HG03095 (cell line): ENCODE measurements around the gene GLIPR1L2.
"Not testable (repeated sequence)": the region's sequence is repeated elsewhere in the genome, so short reads cannot be mapped to it uniquely, and the experiment has no call there.

Source experiments
- ATAC-seq: cut with Tn5 transposase; IDR thresholded peaks from one replicate; pipeline ENCODE4 v1.9.1; 2021; ENCODE audit warnings: moderate library complexity; ENCODE audit not compliant: unreplicated experiment

The GLIPR1L2 gene

DNA sequence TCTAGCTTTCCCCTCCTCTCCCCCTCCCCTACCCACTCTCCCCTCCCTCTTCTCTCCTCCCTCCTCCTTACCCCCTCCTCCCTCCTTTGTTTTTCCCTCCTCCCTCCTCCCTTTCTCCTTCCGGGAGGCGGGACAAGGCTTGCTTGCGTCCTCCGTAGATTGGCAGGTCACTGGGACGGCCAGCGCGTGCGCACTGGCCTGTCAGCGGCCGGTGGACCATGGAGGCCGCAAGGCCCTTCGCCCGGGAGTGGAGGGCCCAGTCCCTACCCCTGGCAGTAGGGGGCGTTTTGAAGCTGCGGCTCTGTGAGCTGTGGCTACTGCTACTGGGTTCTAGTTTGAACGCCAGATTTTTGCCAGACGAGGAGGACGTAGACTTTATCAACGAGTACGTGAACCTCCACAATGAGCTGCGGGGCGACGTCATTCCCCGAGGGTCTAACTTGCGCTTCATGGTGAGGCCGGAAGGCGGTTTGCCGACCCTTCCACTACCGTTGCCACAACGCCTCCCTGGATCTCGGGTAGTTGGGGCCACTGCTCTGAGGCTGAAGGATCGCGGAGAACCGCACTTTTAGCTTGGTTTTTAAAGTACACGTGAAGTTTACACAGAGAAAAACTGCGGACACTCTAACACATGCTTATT, at the start of gene GLIPR1L2:
TSS of gene GLIPR1L2 (plus strand) at position 191 of the 640 bp plus-strand sequence. CDS start at position 219, 28 bp downstream.
- ATAC-seq, result peak; percentile 96

DNA sequence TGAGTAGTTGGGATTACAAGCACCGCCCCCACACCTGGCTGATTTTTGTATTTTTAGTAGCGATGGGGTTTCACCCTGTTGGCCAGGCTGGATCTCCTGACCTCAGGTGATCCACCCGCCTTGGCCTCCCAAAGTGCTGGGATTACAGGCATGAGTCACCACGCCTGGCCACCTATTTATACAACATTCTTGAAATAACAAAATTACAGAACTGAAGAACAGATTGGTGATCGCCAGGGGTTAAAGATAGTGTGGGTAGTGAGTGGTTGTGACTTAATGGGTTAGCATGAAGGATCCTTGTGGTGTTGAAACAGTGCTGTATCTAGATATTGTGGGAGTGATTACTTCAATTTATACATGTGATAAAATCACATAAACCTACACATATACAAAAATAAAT, 49.0 kb upstream of the GLIPR1L2 start:
- no peak for ATAC-seq

DNA sequence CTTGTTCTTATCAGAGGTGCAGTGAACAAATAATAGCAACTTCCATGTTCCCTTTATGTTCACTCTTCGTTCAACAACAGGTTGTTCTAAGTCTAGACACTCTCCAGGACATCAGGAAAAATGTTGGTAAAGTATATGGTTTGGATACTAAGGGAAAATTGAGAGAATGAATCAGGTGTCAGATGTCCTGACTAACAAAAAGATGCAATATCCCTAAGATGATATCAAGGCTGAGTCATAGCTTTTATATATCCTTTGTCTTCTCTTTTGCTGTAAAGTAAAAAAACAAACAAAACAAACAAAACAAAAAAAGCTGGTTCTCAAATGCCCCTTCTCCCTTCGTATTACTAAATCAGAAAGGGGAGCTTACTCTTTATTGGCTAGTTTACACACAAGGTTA, 45.4 kb upstream of the GLIPR1L2 start:
- ATAC-seq, result no peak

- not testable (repeated sequence) for ATAC-seq
These were observed 44.7 kb upstream of the GLIPR1L2 start for GRCh38 chr12:75346215-75346614.

GRCh38 chr12:75349946-75350345, 40.9 kb upstream of the GLIPR1L2 start:
- no peak for ATAC-seq

DNA sequence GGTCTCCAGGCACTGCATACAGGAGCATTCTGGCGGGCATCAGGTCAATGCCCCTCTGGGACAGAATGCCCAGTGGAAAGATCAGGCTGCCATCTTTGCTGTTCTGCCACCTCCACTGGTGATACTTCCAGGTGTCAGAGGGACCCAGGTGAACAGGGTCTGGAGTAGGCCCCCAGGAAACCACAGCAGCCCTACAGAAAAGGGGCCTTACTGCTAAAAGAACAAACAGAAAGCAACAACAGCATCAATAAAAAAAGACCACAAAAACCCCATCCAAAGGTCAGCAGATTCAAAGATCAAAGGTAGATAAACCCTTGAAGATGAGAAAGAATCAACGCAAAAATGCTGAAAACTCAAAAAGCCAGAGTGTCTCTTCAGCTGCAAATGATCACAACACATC, 40.5 kb upstream of the GLIPR1L2 start:
- no peak for ATAC-seq

DNA sequence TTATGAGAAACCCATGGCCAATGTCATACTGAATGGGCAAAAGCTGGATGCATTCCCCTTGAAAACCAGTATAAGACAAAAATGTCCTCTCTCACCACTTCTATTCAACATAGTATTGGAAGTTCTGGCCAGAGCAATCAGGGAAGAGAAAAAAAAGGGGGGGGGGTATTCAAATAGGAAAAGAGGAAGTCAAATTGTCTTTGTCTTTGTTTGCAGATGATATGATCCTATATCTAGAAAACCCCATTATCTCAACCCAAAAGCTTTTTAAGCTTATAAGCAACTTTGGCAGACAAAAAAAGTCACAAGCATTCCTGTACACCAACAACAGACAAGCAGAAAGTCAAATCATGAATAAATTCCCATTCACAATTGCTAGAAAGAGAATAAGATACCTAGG, 36.9 kb upstream of the GLIPR1L2 start:
- ATAC-seq, result no peak

GRCh38 chr12:75360920-75361319, 30.0 kb upstream of the GLIPR1L2 start:
- ATAC-seq, result no peak

- ATAC-seq, result no peak
These were observed 29.5 kb upstream of the GLIPR1L2 start for GRCh38 chr12:75361408-75361807.

DNA sequence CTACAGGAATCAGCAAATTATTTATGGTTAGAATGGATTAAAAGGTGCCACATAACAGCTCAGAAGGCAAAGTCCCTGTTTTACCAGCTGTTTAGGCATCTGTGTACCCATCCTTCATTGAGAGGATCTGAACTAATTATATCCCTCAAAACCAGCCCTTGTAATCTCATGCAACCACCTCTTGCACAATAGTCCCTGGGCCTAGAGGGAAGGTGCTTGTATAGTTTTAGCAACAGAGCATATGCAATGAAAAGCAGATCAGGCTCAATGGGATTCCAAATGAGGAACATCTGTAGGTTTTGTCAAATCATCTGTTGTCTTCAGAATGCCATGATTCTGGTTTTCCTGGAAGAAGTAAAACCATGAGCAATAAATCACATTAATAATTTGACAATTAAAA, 26.0 kb upstream of the GLIPR1L2 start:
- no peak for ATAC-seq

GRCh38 chr12:75366629-75367028, 24.3 kb upstream of the GLIPR1L2 start:
- no peak for ATAC-seq

GRCh38 chr12:75374971-75375370, 15.9 kb upstream of the GLIPR1L2 start:
- ATAC-seq, result no peak

DNA sequence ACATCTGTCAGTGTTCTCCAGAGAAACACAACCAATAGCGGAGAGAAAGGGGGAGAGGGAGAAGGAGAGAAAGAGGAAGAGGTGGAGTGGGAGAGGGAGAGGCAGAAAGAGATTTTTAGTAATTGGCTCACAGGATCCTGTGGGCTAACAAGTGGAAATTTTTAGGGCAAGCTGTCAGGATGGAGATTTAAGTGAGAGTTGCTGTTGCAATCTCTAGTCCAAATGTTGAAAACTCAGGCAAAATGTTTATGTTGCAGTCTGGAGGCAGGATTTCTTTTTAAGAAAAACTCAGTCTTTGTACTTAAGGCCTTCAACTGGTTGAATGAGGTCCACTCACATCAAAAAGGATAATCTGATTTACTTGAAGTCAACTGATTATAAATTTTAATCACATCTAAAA, 12.5 kb upstream of the GLIPR1L2 start:
- ATAC-seq, result no peak

- no peak for ATAC-seq
These were observed 1.8 kb upstream of the GLIPR1L2 start for GRCh38 chr12:75389061-75389460.

DNA sequence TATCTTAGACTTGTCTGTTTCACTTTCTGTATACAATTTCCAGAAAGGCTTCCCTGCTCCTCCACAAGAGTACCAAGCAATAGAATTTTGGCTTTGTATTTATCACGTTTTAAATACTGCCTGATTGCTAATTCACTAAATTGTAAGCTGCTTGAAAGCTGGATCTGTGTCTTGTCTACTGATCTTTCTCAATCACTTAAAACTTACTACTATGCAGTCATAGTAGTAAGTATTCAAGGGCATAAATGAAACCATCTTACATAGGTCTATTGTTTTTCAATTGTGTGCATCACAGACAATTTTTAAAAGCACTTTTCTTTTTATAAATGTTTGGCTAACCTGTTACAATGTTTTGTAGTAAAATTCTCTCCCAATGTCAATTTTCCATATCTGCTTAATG, 1.2 kb upstream of the GLIPR1L2 start:
- no peak for ATAC-seq

GRCh38 chr12:75390156-75390898, 562 bp upstream of the GLIPR1L2 start:
- no peak for ATAC-seq

DNA sequence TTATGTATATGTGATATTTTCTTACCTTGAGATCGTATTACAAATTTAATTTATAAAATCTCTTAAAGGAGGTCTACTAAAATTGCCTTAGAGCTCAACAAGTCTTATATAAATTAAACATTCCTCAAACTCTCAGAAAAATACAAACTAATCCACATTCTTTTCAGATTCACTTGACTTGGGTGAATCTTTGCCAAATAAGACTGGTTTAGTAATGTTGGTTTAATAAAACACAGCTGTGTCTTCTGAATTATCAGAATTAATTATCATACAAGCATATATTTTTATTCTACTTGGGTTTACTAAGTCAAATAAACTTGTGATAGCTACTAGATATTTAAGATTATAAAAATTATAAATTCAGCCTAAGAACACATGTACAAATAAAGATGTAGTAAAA, 13.3 kb downstream of the GLIPR1L2 start:
- ATAC-seq, result no peak

- no peak for ATAC-seq
These were observed 16.8 kb downstream of the GLIPR1L2 start for GRCh38 chr12:75407683-75408082.

DNA sequence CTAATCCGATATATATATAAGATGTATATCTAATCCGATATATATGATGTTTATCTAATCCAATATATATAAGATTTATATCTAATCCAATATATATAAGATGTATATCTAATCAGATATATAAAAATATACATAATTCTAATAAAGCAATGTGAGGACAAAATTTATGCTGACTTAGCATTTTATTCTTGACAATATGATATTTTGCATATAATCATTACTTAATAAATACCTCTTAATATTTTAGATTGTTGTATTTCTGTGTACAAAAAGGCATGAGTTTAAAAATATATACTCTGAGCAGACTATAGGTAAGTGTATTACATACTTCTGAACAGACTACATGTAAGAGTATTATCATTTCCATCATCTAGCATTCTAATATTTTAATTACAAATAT, 18.9 kb downstream of the GLIPR1L2 start:
- no peak for ATAC-seq

DNA sequence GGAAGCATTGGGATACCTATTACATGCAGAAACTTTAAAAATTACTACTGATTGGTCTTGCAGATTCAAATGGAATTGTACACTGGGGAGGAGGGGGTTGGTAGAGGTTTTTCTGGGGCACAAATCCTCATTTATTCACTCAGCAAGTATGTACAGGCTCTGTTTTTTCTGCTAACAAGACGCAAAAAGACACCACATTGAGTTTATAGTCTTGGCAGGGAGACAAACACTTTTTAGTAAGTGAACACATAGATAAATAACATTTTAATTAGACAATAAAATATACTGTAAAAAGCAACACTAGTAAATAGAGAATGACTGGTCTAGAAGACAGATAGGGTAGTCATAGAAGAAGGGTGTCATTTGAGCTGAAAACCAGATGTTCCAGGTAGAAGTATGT, 23.8 kb downstream of the GLIPR1L2 start:
- ATAC-seq, result no peak

DNA sequence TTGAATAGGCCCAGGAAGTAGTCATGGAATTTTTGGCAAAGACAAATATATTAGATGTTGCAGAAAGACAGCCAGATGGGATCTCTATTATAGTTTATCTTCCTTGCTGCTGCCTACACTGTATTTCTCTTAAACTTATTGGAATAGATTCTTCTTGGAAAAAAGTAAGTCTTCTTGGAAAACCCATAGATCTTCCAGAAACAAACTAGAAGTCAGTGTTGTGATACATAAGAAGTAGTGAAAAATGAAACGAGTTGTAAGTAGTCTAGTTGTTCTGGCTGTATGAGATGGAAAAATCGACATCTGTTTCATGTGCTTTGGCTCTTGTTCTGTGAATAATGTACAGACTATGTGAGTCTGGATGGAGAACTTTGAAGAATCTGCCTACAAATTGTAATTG, 29.0 kb downstream of the GLIPR1L2 start:
- ATAC-seq, result no peak

DNA sequence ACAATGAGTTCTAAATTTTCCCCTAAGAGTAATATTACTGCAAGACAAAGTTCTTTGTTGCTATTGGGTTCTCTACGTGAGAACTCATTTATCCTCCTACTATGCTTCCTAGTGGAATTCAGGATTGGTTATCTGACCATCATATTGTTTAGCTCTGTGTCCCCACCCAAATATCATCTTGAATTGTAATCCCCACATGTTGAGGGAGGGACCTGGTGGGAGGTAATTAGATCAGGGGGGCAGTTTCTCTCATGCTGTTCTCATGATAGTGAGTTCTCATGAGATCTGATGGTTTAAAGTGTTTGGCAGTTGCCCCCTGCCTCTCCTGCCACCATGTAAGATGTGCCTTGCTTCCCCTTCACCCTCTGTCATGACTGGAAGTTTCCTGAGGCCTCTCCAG, 36.6 kb downstream of the GLIPR1L2 start:
- no peak for ATAC-seq

GRCh38 chr12:75428767-75429166, 37.9 kb downstream of the GLIPR1L2 start:
- ATAC-seq, result no peak
